Calu3 (cell line): Measurements from ENCODE around the gene METRN. TPM values are rescaled to one million over a fixed set of nuclear protein-coding genes. Genes with fewer than 3 reads are reported as not detected.
A peak's percentile ranks its signal among the peaks of the same experiment; 100 is the strongest.

Experiments
- Bru-seq: library from RNA; stranded (reverse); fragments of 400-500 nt; gene quantifications from one replicate; lab custom pipeline; 2021; lab: Mats Ljungman, UMichigan
- BruChase-seq, 2 experiments: library from RNA; stranded (reverse); fragments of 400-500 nt; gene quantifications; one replicate each; lab custom pipeline; 2021; lab: Mats Ljungman, UMichigan
- BruUV-seq: library from RNA; stranded (reverse); fragments of 400-500 nt; replicated peaks from 2 replicates; lab custom pipeline; 2021; lab: Mats Ljungman, UMichigan
- CTCF ChIA-PET: fragments of 300-600 bp; sonication (Branson Sonifier 250); formaldehyde crosslinking; loops from one replicate; lab custom pipeline; 2022; ENCODE audit warnings: antibody characterized with exemption; lab: Charles Lee
- DNase-seq: peaks from one replicate; pipeline ENCODE4 v3.0.0; 2022
- H3K27ac Mint-ChIP-seq: one replicate; pipeline ENCODE4 v1.8.0; 2022; ENCODE audit warnings: mixed read lengths; ENCODE audit not compliant: unreplicated experiment
- H3K27me3 Mint-ChIP-seq: one replicate; pipeline ENCODE4 v1.8.0; 2022; ENCODE audit warnings: mixed read lengths; ENCODE audit not compliant: unreplicated experiment
- H3K36me3 Mint-ChIP-seq: one replicate; pipeline ENCODE4 v1.8.0; 2022; ENCODE audit warnings: mild to moderate bottlenecking, moderate library complexity, mixed read lengths; ENCODE audit not compliant: insufficient read depth, unreplicated experiment
- H3K4me1 Mint-ChIP-seq: one replicate; pipeline ENCODE4 v1.8.0; 2022; ENCODE audit warnings: mild to moderate bottlenecking, low read depth, mixed read lengths; ENCODE audit not compliant: unreplicated experiment
- H3K4me3 Mint-ChIP-seq: one replicate; pipeline ENCODE4 v1.8.0; 2022; ENCODE audit warnings: mild to moderate bottlenecking, low read depth, moderate library complexity, mixed read lengths; ENCODE audit not compliant: unreplicated experiment
- H3K9me3 Mint-ChIP-seq: one replicate; pipeline ENCODE4 v1.8.0; 2022; ENCODE audit warnings: low read depth, mixed read lengths; ENCODE audit not compliant: unreplicated experiment
- intact Hi-C: fragments of 100-400 bp; cut with micrococcal nuclease; formaldehyde crosslinking; loops from one replicate; pipeline ENCODE4 v1.10.0; 2022; ENCODE audit not compliant: unreplicated experiment
- long read RNA-seq: library from polyadenylated mRNA; stranded (forward); transcript quantifications from one replicate; pipeline ENCODE4 v2.0.0, GENCODE V29; 2022
- total RNA-seq: library from RNA; stranded (reverse); gene quantifications from 2 replicates; pipeline ENCODE4 v1.2.3, GENCODE V29; 2022
- TF ChIP-seq, protein P1 (sequence below): fragments of 200-600 bp; IDR thresholded peaks from one replicate; pipeline ENCODE4 v1.8.0; 2022; ENCODE audit warnings: antibody characterized with exemption; ENCODE audit not compliant: unreplicated experiment

Gene METRN
- total RNA-seq (51.7 and 61.5 TPM in 2 replicates), Bru-seq, nascent RNA (percentile 41 among the genes with signal in this experiment), BruChase-seq, experiment 1, labeled RNA remaining after a 6-hour chase (percentile 62 among the genes with signal in this experiment), BruChase-seq, experiment 2, labeled RNA remaining after a 2-hour chase (percentile 59 among the genes with signal in this experiment)
- long read RNA-seq, transcript METRN-201 (3 exons, 915 nt), result minor isoform, 20 of 149 reads
- long read RNA-seq, transcript METRN-204 (4 exons, 3,325 nt), result major isoform, 56 of 149 reads
- long read RNA-seq, partial matches to known transcripts, result 10 of 149 reads
- long read RNA-seq, other reads (novel, unspliced or antisense), result 61 of 149 reads

DNA sequence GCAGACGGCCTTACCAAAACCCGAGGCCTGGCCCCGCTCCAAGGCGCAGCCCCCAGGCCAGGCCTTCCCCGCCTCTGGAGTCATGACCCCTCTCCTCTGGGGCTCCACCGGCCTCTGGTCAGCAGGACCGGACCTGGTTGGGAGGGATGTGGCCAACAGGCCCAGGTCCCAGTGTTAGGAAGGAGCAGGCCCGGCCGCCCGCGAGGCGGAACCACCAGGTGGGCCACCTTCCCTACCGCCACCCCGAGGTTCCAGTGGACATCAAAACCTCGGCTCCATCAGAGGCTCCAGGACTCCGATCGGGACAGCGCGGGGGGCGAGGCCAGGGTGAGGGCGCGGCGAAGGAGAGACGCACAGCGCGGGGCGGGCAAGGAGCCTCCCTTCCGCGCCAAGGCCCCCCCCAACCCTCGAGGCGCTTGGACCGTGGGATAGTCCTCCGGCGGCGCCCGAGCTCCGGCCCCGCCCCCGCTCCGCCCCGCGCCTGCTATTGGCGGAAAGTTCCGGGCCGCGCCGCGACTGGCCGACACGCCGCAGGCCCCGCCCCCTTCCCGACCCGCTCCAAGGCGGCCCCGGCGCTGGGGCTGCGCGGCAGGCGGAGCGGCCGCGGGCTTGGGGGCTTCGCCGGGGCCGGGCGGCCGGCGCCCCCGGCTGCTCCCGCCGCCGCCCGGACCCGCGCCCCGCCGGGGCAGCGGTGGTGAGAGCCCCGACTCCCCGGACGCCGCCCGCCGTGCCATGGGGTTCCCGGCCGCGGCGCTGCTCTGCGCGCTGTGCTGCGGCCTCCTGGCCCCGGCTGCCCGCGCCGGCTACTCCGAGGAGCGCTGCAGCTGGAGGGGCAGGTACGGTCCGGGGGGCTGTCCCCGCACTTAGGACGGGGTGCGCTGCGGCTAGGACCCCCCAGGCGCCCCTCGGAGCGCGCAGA lies at the start of gene METRN:
TSS of gene METRN (plus strand) at position 561 of the 919 bp plus-strand sequence. CDS start at position 733, 172 bp downstream.
- peak; percentile 98 for DNase-seq
- TF ChIP-seq, protein P1, sequence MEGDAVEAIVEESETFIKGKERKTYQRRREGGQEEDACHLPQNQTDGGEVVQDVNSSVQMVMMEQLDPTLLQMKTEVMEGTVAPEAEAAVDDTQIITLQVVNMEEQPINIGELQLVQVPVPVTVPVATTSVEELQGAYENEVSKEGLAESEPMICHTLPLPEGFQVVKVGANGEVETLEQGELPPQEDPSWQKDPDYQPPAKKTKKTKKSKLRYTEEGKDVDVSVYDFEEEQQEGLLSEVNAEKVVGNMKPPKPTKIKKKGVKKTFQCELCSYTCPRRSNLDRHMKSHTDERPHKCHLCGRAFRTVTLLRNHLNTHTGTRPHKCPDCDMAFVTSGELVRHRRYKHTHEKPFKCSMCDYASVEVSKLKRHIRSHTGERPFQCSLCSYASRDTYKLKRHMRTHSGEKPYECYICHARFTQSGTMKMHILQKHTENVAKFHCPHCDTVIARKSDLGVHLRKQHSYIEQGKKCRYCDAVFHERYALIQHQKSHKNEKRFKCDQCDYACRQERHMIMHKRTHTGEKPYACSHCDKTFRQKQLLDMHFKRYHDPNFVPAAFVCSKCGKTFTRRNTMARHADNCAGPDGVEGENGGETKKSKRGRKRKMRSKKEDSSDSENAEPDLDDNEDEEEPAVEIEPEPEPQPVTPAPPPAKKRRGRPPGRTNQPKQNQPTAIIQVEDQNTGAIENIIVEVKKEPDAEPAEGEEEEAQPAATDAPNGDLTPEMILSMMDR, result no peak
- Mint-ChIP-seq H3K27ac (peak within 1 kb of the TSS; percentile 83), H3K4me3 (peak within 1 kb of the TSS; percentile 78), H3K4me1 (peaks cover 22% of the 10 kb centered on the region), H3K27me3 (peaks cover 19% of the 10 kb centered on the region), H3K9me3 (no peaks in the 10 kb centered on the region), H3K36me3 (peaks cover 62% of the 10 kb centered on the region)
- no TSS peak for BruUV-seq
- intact Hi-C loops, result loop anchor here (5.0 kb wide), 1 partner anchor 72 kb away; the partner anchor contains the start of genes CHTF18 and RPUSD1
- CTCF ChIA-PET, result interaction anchor here (0.6 to 1.1 kb wide), 2 partner anchors 20 to 43 kb away, joined by 3 to 4 read pairs; no protein-coding TSS in a partner anchor

DNA sequence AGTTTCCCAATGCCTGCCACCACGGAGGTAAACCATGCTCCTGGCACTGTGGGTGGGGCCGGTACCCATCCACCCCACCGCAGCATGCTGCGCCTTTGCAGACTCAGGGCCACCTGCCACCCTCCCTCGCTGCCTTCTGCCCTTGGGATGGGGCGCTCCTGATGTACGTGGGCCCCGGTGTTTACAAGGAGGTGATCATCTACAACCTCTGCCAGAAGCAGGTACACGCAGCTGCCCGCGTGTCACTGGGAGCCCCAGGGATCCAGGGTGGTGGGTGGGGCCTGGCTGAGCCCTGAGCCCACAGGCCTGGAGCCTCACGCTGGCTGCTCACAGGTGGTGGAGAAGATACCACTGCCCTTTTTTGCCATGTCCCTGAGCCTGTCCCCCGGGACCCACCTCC lies 48.3 kb upstream of the METRN start:
- intact Hi-C loops, result no loop called here
- TF ChIP-seq, protein P1, result no peak
- BruUV-seq, result no TSS peak
- H3K27ac Mint-ChIP-seq, result no peak overlapping the region
- H3K4me3 Mint-ChIP-seq, result no peak overlapping the region
- no peaks in the 10 kb centered on the region for H3K27me3 Mint-ChIP-seq
- peaks cover 53% of the 10 kb centered on the region for H3K36me3 Mint-ChIP-seq
- H3K9me3 Mint-ChIP-seq, result no peaks in the 10 kb centered on the region
- H3K4me1 Mint-ChIP-seq, result no peaks in the 10 kb centered on the region
- CTCF ChIA-PET, result no interaction called here
- no peak for DNase-seq

DNA sequence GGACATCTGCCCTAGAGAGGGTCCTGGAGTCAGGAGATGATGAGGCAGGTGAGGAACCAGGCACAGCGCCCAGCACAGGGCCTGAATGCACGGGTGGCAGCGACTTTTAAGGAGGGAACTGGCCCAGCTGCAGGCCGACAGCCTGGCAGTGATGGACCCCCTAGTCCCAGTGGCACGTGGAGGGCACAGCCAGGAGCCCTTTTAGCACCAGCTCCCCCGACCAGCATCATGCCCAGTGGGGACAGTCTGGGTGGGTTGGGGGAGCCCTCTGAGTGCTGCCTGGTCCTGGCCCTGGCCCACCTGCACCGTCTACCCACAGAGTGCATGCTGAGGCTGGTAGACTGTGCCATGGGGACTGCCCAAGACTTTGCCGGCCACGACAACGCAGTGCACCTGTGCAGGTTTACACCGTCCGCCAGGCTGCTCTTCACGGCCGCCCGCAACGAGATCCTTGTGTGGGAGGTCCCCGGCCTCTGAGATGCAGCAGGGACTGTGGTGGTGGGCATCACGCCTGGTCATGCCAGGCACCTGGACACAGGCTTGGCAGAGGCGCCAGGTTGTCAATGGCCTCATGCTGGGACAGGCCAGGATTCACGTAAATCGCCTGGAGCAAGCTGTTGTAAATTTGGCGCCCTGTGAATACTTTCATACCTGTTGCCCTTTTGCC lies 47.7 kb upstream of the METRN start:
- H3K9me3 Mint-ChIP-seq, result no peaks in the 10 kb centered on the region
- CTCF ChIA-PET, result interaction anchor here (0.7 to 1.3 kb wide), 2 partner anchors 19 to 59 kb away, joined by 3 read pairs; partner anchors contain the start of gene HAGHL
- TF ChIP-seq, protein P1, result no peak
- DNase-seq, result no peak
- H3K4me1 Mint-ChIP-seq, result no peaks in the 10 kb centered on the region
- BruUV-seq, result no TSS peak
- H3K27me3 Mint-ChIP-seq, result no peaks in the 10 kb centered on the region
- intact Hi-C loops, result no loop called here
- peaks cover 50% of the 10 kb centered on the region for H3K36me3 Mint-ChIP-seq
- no peak overlapping the region for H3K27ac Mint-ChIP-seq
- H3K4me3 Mint-ChIP-seq, result peak overlapping the region; percentile 87
